GM21717 (cell line): ENCODE results near the gene FAM184B.

ENCODE experiments used
- ATAC-seq: cut with Tn5 transposase; IDR thresholded peaks from one replicate; pipeline ENCODE4 v1.9.1; 2021; ENCODE audit warnings: mild to moderate bottlenecking, moderate library complexity; ENCODE audit not compliant: unreplicated experiment

FAM184B gene

GRCh38 chr4:17781300-17782287, at the start of gene FAM184B:
TSS of gene FAM184B (minus strand) at chr4:17781621. CDS start at chr4:17781299, 322 bp downstream.
- ATAC-seq: no peak

GRCh38 chr4:17823871-17824669, 42.6 kb upstream of the FAM184B start:
- no peak for ATAC-seq

GRCh38 chr4:17817027-17817426, 35.6 kb upstream of the FAM184B start:
- peak; percentile 78 for ATAC-seq

GRCh38 chr4:17816142-17816541, 34.7 kb upstream of the FAM184B start:
- no peak for ATAC-seq

- no peak for ATAC-seq
Observed at GRCh38 chr4:17814140-17814539, 32.7 kb upstream of the FAM184B start.

- ATAC-seq: no peak
Observed at GRCh38 chr4:17812801-17813200, 31.4 kb upstream of the FAM184B start.

- no peak for ATAC-seq
Observed at GRCh38 chr4:17812125-17812524, 30.7 kb upstream of the FAM184B start.

- ATAC-seq: peak; percentile 32
Observed at GRCh38 chr4:17811078-17811603, 29.7 kb upstream of the FAM184B start.

- peak; percentile 89 for ATAC-seq
Observed at GRCh38 chr4:17810260-17811077, 29.0 kb upstream of the FAM184B start, which contains the start of the genes DCAF16 and NCAPG. TSS of gene DCAF16 (minus strand) at chr4:17810757. CDS start at chr4:17804141, 6,616 bp downstream. TSS of gene NCAPG (plus strand) at chr4:17810979. CDS start at chr4:17811078, 99 bp downstream.

- no peak for ATAC-seq
Observed at GRCh38 chr4:17809667-17810066, 28.2 kb upstream of the FAM184B start.

GRCh38 chr4:17807446-17807845, 26.0 kb upstream of the FAM184B start:
- no peak for ATAC-seq

- no peak for ATAC-seq
Observed at GRCh38 chr4:17805580-17806155, 24.2 kb upstream of the FAM184B start.

- no peak for ATAC-seq
Observed at GRCh38 chr4:17797808-17798207, 16.4 kb upstream of the FAM184B start.

GRCh38 chr4:17794730-17795129, 13.3 kb upstream of the FAM184B start:
- no peak for ATAC-seq

- no peak for ATAC-seq
Observed at GRCh38 chr4:17788956-17789355, 7.5 kb upstream of the FAM184B start.

GRCh38 chr4:17787315-17787714, 5.9 kb upstream of the FAM184B start:
- ATAC-seq: no peak

GRCh38 chr4:17786567-17786966, 5.1 kb upstream of the FAM184B start:
- ATAC-seq: no peak

GRCh38 chr4:17785858-17786257, 4.4 kb upstream of the FAM184B start:
- ATAC-seq: no peak

- ATAC-seq: no peak
Observed at GRCh38 chr4:17780501-17781299, 721 bp downstream of the FAM184B start.
